ENCODE data around the gene PIGX.
"Not testable (repeated sequence)": the region's sequence is repeated elsewhere in the genome, so short reads cannot be mapped to it uniquely, and the experiment has no call there.

Gene PIGX

GRCh38 chr3:196706327-196706726 is 5.8 kb upstream of the PIGX start:
- DNase-seq (ENCODE audit: low read depth): no peak

GRCh38 chr3:196706731-196707130 is 5.4 kb upstream of the PIGX start:
- DNase-seq (ENCODE audit: low read depth): no peak

GRCh38 chr3:196707566-196707965 is 4.6 kb upstream of the PIGX start:
- no peak for DNase-seq (ENCODE audit: low read depth)

GRCh38 chr3:196708467-196708866 is 3.7 kb upstream of the PIGX start:
- no peak for DNase-seq (ENCODE audit: low read depth)

- peak; percentile 64 for DNase-seq (ENCODE audit: low read depth)
These were observed 587 bp downstream of the PIGX start for GRCh38 chr3:196712514-196713413.

GRCh38 chr3:196717162-196717561 is 5.0 kb downstream of the PIGX start:
- not testable (repeated sequence) for DNase-seq (ENCODE audit: low read depth)

- DNase-seq (ENCODE audit: low read depth): no peak
These were observed 8.9 kb downstream of the PIGX start for GRCh38 chr3:196721097-196721496.

GRCh38 chr3:196726788-196727675 is 14.9 kb downstream of the PIGX start:
- DNase-seq (ENCODE audit: low read depth): no peak

- no peak for DNase-seq (ENCODE audit: low read depth)
These were observed 23.6 kb downstream of the PIGX start for GRCh38 chr3:196735751-196736150.

- DNase-seq (ENCODE audit: low read depth): no peak
These were observed 24.6 kb downstream of the PIGX start for GRCh38 chr3:196736670-196737374.

- no peak for DNase-seq (ENCODE audit: low read depth)
These were observed 25.5 kb downstream of the PIGX start for GRCh38 chr3:196737655-196738054.

GRCh38 chr3:196739671-196740480 is 27.7 kb downstream of the PIGX start, which contains the start of gene PAK2:
TSS of gene PAK2 (plus strand) at chr3:196739857. CDS start at chr3:196782647, 42,790 bp downstream.
- peak; percentile 90 for DNase-seq (ENCODE audit: low read depth)

GRCh38 chr3:196740481-196741248 is 28.5 kb downstream of the PIGX start:
- DNase-seq (ENCODE audit: low read depth): no peak

GRCh38 chr3:196741249-196741889 is 29.2 kb downstream of the PIGX start:
- no peak for DNase-seq (ENCODE audit: low read depth)

GRCh38 chr3:196743569-196743968 is 31.4 kb downstream of the PIGX start:
- DNase-seq (ENCODE audit: low read depth): not testable (repeated sequence)

- no peak for DNase-seq (ENCODE audit: low read depth)
These were observed 36.9 kb downstream of the PIGX start for GRCh38 chr3:196749125-196749524.

GRCh38 chr3:196753201-196753600 is 41.0 kb downstream of the PIGX start:
- DNase-seq (ENCODE audit: low read depth): no peak

- no peak for DNase-seq (ENCODE audit: low read depth)
These were observed 42.2 kb downstream of the PIGX start for GRCh38 chr3:196754091-196754981.

GRCh38 chr3:196756732-196757131 is 44.6 kb downstream of the PIGX start:
- DNase-seq (ENCODE audit: low read depth): no peak
